Adrenal gland (tissue), 12 donors: ENCODE results near the gene CCSER1. TPM values are rescaled to one million over a fixed set of nuclear protein-coding genes. Genes with fewer than 3 reads are reported as not detected.

ENCODE experiments used
- DNase-seq, 7 donors: peaks; one replicate each; pipeline ENCODE4 v3.0.0-alpha.2; 2019 to 2020
- H3K27ac ChIP-seq, 5 donors: fragments of 200-600 bp; sonication (generic) in 4 of 5; 1 replicate in 3 of 5; 2 replicates in 2 of 5; pipeline versions ENCODE4 v1.5.1 to v1.8.0; 2016 to 2020; ENCODE audit warnings: mild to moderate bottlenecking in 1 of 5
- H3K27me3 ChIP-seq: fragments of 200-600 bp; 2 replicates; pipeline ENCODE4 v1.8.0; 2021
- H3K36me3 ChIP-seq, 2 donors: fragments of 200-600 bp; replicated peaks in 1 of 2; 1 replicate in 1 of 2; 2 replicates in 1 of 2; pipeline versions ENCODE4 v1.5.1 to v1.8.0; 2018 to 2022
- H3K4me1 ChIP-seq, 2 donors: fragments of 200-600 bp; replicated peaks in 1 of 2; 1 replicate in 1 of 2; 2 replicates in 1 of 2; pipeline versions ENCODE4 v1.5.1 to v1.8.0; 2018 to 2021
- H3K4me3 ChIP-seq, 4 donors: fragments of 200-600 bp; sonication (generic) in 3 of 4; one replicate each; pipeline ENCODE4 v1.5.1; 2016 to 2018
- H3K9me3 ChIP-seq, 3 donors: fragments of 200-600 bp; sonication (generic) in 1 of 3; replicated peaks in 1 of 3; 1 replicate in 2 of 3; 2 replicates in 1 of 3; pipeline versions ENCODE4 v1.5.1 to v1.8.0; 2016 to 2021
- POLR2A ChIP-seq, 2 donors: fragments of 450-650 bp; IDR thresholded peaks; one replicate each; pipeline ENCODE4 v1.6.1; 2017; ENCODE audit warnings: antibody characterized with exemption in 2 of 2, mild to moderate bottlenecking in 2 of 2, moderate library complexity in 1 of 2
- WGBS, 4 donors: extraction: QIAGEN DNeasy Blood & Tissue Kit in 2 of 4; methylation state at CpG; one replicate each; pipeline versions ENCODE4 v1.1.5 to v1.1.7; 2013 to 2017; 5-methylcytosine and 5-hydroxymethylcytosine counted together
- intact Hi-C, 2 donors: fragments of 100-400 bp; cut with DNase I; formaldehyde crosslinking; loops; one replicate each; pipeline versions ENCODE4 v1.14.1 to v1.15.0; 2022 to 2023
- polyA plus RNA-seq, 3 donors: library from polyadenylated mRNA; stranded (reverse); fragments of 200-250 nt in 2 of 3; fragments of 350-450 nt in 1 of 3; fragmentation: Illumina TruSeq in 1 of 3; extraction: RNeasy Lipid Tissue Mini Kit (QIAGEN cat#74804) in 1 of 3; gene quantifications; one replicate each; pipeline ENCODE4 v1.2.3, GENCODE V29; 2013 to 2014
- total RNA-seq, 9 donors: library from RNA; depleted of rRNA in 4 of 9; stranded (reverse); fragments of >200 nt in 4 of 9; fragments of 120-200 nt in 1 of 9; fragmentation: NEBNext Ultra II Directional in 1 of 9; extraction: Animal tissue kit (Norgen Biotek cat#: 25700) in 1 of 9; gene quantifications; one replicate each; pipeline versions ENCODE4 v1.1.0 to v1.2.4, GENCODE V29; 2013 to 2023
- TF ChIP-seq, protein P1 (sequence below), 6 experiments: fragments of 450-650 bp in 4 of 6; fragments of 200-600 bp in 2 of 6; sonication (generic) in 1 of 6; IDR thresholded peaks; 1 replicate in 5 of 6; 2 replicates in 1 of 6; pipeline versions ENCODE4 v1.5.1 to v1.8.0; 2016 to 2021; ENCODE audit warnings: antibody characterized with exemption in 6 of 6, mild to moderate bottlenecking in 2 of 6, moderate library complexity in 1 of 6
- donor health status: healthy with polysubstance abuse.
- donor health status: Bipolar disorder and iron deficiency.
- donor health status: DM: yes; HTN: yes; CAD: no.
- donor health status: DM: no; HTN: no; CAD: no.
- donor health status: DM: no; HTN: no; CAD: no.
- donor health status: DM: yes; HTN: yes; CAD: no.

CCSER1 gene
- total and polyA plus RNA-seq, 12 donors = 0.14 to 11.7 (median 2.3) TPM; not detected in 1

DNA sequence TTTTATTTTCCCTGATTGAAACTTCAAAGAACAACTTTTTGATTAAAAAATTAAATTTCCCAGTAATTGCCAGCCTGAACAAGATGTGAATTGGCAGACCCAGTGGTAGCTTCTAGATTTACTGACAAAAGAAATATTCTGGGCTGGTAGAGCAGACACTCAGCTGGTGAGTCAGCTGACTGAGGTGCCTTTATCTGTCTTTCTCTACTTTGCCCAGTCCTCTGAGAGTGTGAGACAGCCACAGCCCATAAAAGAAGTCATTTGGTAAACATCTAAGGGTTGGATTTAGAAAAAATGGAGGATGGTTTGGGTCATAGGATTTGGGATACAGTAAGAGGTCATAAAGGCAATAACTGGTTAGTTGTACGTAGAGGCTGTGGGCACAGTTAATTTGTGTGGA is 54.5 kb downstream of the CCSER1 start:
- no peaks in the 10 kb centered on the region for H3K27me3 ChIP-seq
- H3K9me3 ChIP-seq = no peaks in the 10 kb centered on the region
- no peaks in the 10 kb centered on the region for H3K4me1 ChIP-seq
- 84 to 94% (median 90%) methylated on average over 1 of the region's 1 CpG for WGBS, 4 donors
- H3K4me3 ChIP-seq = no peak overlapping the region
- DNase-seq = no peak
- TF ChIP-seq, protein P1, sequence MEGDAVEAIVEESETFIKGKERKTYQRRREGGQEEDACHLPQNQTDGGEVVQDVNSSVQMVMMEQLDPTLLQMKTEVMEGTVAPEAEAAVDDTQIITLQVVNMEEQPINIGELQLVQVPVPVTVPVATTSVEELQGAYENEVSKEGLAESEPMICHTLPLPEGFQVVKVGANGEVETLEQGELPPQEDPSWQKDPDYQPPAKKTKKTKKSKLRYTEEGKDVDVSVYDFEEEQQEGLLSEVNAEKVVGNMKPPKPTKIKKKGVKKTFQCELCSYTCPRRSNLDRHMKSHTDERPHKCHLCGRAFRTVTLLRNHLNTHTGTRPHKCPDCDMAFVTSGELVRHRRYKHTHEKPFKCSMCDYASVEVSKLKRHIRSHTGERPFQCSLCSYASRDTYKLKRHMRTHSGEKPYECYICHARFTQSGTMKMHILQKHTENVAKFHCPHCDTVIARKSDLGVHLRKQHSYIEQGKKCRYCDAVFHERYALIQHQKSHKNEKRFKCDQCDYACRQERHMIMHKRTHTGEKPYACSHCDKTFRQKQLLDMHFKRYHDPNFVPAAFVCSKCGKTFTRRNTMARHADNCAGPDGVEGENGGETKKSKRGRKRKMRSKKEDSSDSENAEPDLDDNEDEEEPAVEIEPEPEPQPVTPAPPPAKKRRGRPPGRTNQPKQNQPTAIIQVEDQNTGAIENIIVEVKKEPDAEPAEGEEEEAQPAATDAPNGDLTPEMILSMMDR (IDR thresholded peaks at IDR 0.05) = no peak
- no peak for TF ChIP-seq POLR2A (IDR thresholded peaks at IDR 0.05)
- intact Hi-C loops = no loop called here
- H3K36me3 ChIP-seq = no peaks in the 10 kb centered on the region
- H3K27ac ChIP-seq = no peak overlapping the region

DNA sequence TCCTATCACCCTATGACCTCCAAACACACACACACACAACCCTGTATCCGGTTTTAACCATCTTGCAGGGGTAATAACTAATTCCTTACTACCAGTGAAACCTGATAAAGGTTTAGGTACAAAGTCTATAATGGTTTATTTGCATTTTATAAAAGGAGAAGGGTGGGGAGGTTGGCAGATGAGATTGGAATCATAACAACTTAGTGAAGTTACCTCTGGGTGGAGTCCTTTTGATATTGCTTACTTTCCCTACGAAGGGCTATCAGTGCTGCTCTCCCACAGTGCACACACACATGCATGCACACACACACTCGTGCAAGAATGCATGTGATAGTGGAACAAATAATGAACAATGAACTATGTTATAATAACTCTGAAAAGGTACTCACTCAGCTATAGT is 56.1 kb downstream of the CCSER1 start:
- Histone ChIP-seq H3K27ac (no peak overlapping the region), H3K4me3 (no peak overlapping the region), H3K4me1 (no peaks in the 10 kb centered on the region), H3K9me3 (no peaks in the 10 kb centered on the region), H3K36me3 (no peaks in the 10 kb centered on the region), H3K27me3 (no peaks in the 10 kb centered on the region)
- no peak for DNase-seq
- intact Hi-C loops = no loop called here
- 57 to 64% (median 59%) methylated on average over 3 of the region's 3 CpGs for WGBS, 4 donors
- TF ChIP-seq, protein P1 (IDR thresholded peaks at IDR 0.05) = no peak
- no peak for TF ChIP-seq POLR2A (IDR thresholded peaks at IDR 0.05)

DNA sequence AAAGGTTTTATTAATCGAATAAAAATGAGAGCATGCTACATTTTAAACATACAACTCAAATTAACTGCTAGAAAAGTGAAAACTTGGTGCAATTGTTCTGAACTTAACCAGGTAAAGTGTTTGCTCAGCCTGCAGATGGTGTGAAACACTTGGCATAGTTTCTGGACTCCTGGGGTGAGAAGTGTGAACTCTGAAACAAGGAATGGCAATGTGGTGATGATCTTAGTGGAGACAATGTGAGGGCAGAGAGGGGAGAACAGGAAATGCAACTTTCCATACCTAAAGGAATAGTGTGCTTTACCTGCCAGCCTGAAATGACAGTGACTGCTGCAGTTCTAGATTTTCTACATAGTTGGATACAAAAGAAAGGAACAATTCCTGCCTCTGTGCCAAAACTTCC is 57.4 kb downstream of the CCSER1 start:
- no peak for DNase-seq
- Histone ChIP-seq H3K4me3 (no peak overlapping the region), H3K36me3 (no peaks in the 10 kb centered on the region), H3K27ac (no peak overlapping the region), H3K4me1 (no peaks in the 10 kb centered on the region), H3K27me3 (no peaks in the 10 kb centered on the region), H3K9me3 (no peaks in the 10 kb centered on the region)
- WGBS, 4 donors = 63 to 81% (median 70%) methylated on average over 1 of the region's 1 CpG
- TF ChIP-seq, protein P1 (IDR thresholded peaks at IDR 0.05) = no peak
- TF ChIP-seq POLR2A (IDR thresholded peaks at IDR 0.05) = no peak
- intact Hi-C loops = no loop called here

DNA sequence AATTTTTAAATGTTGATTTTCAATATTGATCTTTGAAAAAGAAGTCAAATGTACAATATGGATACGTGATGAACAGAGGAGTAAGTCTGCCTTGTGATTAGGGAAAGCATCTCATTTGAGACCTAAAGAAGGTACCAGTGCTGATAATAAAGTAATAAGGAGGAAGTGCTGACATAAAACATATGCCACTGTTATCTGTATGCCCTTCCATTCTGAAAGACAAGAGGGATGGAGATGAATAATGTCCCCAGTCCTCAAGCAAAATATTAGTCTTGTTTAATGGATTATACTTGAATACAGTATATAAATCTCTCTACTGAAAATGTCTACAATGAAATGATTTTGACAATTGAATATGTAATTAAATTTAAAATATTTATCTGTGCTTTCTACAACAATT is 58.2 kb downstream of the CCSER1 start:
- intact Hi-C loops = no loop called here

More for the DNA sequence above, 58.2 kb downstream of the CCSER1 start:
- Histone ChIP-seq H3K27ac (no peak overlapping the region), H3K4me1 (no peaks in the 10 kb centered on the region), H3K9me3 (no peaks in the 10 kb centered on the region), H3K36me3 (no peaks in the 10 kb centered on the region), H3K27me3 (no peaks in the 10 kb centered on the region), H3K4me3 (no peak overlapping the region)
- no peak for DNase-seq
- WGBS, 4 donors = 48 to 60% (median 53%) methylated on average over 1 of the region's 1 CpG
- TF ChIP-seq, protein P1 (IDR thresholded peaks at IDR 0.05) = no peak
- TF ChIP-seq POLR2A (IDR thresholded peaks at IDR 0.05) = no peak
